Erythroblast (primary cell): ENCODE data around the gene TULP4.

ENCODE experiments used
- GATA1 ChIP-seq: IDR thresholded peaks from 2 replicates; pipeline ENCODE4 v1.6.1; 2011; ENCODE audit warnings: low read depth, mild to moderate bottlenecking, control low read depth, low read length, moderate library complexity
- POLR2A ChIP-seq: IDR thresholded peaks from 2 replicates; pipeline ENCODE4 v1.6.1; 2011; ENCODE audit warnings: mild to moderate bottlenecking, low read length

- TF ChIP-seq POLR2A (no peak), GATA1 (no peak)
These were observed 103.4 kb downstream of the TULP4 start for GRCh38 chr6:158415666-158416065.
